Globus pallidus (tissue), 1 donor: ENCODE measurements around the gene RHBDD1.
A peak's percentile ranks its signal among the peaks of the same experiment; 100 is the strongest.
"Not testable (repeated sequence)": the region's sequence is repeated elsewhere in the genome, so short reads cannot be mapped to it uniquely, and the experiment has no call there.

Source experiments
- DNase-seq: peaks from one replicate; pipeline ENCODE4 v3.0.0-alpha.2; 2015; ENCODE audit warnings: low spot score

RHBDD1 gene

DNA sequence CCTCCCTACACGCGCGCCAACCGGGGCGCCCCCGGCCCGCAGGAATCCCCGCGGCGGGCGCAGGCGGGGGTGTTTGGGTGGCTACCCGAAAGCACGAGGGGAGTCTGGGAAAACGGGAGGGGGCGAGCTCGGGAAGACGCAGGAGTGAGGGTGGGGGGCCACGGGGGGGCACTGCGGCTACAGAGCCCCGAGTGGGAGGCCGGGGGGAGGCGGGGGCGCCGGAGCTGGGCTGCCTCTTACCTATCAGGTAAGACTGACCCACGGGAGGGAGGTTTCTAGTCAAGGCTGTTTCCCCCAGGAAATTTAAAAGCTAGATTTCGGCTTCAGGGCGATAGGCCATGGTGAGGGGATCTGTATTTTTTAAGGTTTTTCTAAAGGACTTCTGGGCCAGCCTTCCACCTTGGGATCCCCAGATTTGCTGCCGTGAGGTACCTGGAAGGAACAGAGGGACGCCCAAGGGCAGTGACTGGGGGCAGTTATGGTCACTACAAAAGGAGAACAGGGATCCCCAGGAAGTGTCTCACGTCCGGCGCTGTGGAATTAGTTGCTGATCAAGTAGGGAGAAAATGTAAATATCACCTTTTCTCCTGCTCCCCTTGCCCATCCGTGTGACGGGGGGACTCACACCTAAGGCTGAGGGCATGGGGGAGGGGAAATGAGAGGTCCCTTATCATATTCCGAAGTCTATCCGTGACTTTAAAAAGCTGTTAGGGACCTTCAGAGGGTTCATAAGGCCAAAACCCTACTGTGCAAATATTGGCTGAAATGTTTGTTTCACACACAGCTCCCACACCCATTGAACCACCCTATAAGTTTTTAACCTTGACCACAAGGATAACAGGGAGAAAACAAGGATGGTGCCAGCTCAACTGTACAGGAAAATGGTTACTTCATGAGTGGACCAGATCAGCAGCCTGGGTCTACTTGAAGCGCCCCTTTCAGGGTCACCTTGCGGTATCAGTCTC lies 35.6 kb upstream of the RHBDD1 start:
- peak; percentile 29 for DNase-seq

GRCh38 chr2:226800941-226801784 lies 34.7 kb upstream of the RHBDD1 start:
- peak; percentile 91 for DNase-seq

- DNase-seq = peak; percentile 73
Measured at GRCh38 chr2:226802573-226802972, 33.3 kb upstream of the RHBDD1 start.

DNA sequence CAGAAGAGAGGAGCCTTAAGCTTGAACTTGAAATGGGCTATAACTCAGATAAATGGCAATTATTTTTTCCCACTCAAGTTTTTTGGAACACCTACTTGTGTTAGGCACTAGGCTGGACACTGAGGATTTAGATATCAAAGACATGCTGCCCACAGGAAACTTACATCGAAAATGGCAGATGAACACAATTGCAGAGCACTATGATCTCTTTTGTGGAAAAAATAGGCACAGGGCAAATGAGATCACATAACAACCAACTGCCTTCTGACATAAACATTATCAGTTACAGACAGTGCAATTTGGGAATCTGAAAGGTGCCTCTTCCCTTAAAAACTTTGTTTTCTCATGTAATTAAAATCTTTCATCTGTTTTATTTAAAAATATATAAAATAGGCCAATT lies 32.4 kb upstream of the RHBDD1 start:
- no peak for DNase-seq

- DNase-seq = peak; percentile 58
Measured at GRCh38 chr2:226813148-226813701, 22.6 kb upstream of the RHBDD1 start.

DNA sequence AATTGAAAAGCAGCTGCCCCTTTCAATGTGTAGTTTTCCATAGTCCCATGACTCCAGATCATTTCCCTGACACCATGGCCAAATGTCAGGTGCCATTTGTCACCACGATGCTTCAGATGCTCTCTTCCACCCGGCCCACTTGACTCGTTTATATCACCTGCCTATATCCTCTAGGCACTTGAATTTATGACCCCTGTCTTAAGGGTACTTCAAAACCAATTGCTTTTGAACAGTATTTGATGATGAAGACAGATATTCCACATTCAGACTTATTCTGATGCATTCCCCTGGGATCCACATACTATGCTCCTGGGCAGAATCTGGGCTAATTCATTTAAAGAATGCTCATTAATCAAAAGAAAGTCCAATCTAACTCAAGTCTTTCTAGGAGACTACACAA lies 16.9 kb upstream of the RHBDD1 start:
- no peak for DNase-seq

GRCh38 chr2:226825056-226825455 lies 10.8 kb upstream of the RHBDD1 start:
- DNase-seq = no peak

GRCh38 chr2:226828191-226828590 lies 7.7 kb upstream of the RHBDD1 start:
- DNase-seq = no peak

DNA sequence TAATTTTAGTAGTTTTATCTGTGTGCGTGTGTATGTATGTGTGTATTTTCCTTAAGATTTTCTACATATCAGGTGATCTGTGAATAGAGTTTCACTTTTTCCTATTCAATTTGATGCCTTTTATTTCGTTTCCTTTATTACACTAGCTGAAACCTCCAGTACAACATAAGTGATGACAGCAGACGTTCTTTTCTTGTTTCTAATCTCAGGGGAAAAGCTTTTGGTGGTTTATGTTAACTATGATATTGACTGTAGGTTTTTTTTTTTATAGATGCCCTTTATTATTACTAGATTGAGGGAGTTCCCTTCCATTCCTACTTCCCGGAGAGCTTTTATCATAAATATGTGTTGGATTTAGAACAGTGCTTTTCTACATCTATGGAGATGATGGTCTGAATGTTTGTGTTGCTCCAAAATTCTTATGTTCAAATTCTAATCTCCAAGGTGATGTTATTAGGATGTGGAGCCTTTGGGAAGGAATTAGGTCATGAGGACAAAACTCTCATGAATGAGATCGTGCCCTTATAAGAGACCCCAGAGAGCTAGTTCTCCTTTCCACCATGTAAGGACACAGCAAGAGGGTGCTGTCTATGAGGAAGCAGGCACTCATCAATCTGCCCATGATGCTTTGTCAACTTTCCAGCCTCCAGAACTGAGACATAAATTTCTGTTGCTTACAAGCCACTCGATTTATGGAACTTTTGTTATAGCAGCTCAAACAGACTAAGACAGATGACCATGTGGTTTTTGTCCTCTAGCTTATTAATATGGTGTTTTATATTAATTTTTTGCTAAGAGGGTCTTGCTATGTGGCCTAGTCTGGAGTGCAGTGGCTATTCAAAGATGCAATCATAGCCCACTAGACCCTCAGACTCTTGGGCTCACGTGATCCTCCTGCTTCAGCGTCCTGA lies 5.9 kb upstream of the RHBDD1 start:
- no peak for DNase-seq

DNA sequence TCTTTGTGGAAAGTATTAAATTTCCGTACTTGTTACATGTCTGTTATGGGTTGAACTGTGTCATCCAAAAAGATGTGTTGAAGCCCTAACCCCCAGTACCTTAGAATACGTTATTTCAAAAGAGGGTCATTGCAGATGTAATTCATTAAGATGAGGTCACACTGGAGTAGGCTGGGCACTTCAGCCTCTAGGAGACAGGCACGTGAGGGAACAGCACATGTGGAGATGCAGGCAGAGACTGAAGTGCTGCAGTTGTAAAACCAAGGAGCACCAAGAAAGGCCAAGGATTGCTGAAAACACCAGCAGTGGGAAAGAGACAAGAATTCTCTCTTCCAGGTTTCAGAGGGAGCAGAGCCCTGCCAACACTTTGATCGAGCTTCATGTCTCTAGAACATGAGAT lies 4.6 kb upstream of the RHBDD1 start:
- no peak for DNase-seq

- DNase-seq = no peak
Measured at GRCh38 chr2:226832061-226832460, 3.8 kb upstream of the RHBDD1 start.

- DNase-seq = not testable (repeated sequence)
Measured at GRCh38 chr2:226834880-226835279, 974 bp upstream of the RHBDD1 start.

- no peak for DNase-seq
Measured at GRCh38 chr2:226835420-226835795, 446 bp upstream of the RHBDD1 start.

DNA sequence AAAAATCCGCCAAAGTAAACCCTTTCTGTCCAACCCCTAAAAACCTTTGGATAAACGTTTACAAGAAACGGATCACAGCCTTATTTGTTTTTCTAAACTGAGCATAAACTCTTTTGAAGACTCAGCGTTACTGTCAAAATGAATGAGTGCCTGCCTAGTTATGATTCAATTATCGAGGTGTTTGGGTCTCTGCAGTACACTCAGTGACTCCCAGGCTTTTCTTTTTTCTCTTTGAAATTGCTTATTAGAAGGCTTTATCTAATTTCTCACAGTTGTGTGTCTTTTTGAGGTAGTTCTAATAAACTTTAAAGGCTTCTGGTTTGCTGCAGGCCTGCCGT lies 663 bp downstream of the RHBDD1 start:
- DNase-seq = no peak

GRCh38 chr2:226837334-226837733 lies 1.5 kb downstream of the RHBDD1 start:
- no peak for DNase-seq

GRCh38 chr2:226837787-226838603 lies 2.1 kb downstream of the RHBDD1 start:
- DNase-seq = no peak

GRCh38 chr2:226838722-226839121 lies 2.9 kb downstream of the RHBDD1 start:
- DNase-seq = no peak

- DNase-seq = no peak
Measured at GRCh38 chr2:226839161-226839560, 3.3 kb downstream of the RHBDD1 start.

DNA sequence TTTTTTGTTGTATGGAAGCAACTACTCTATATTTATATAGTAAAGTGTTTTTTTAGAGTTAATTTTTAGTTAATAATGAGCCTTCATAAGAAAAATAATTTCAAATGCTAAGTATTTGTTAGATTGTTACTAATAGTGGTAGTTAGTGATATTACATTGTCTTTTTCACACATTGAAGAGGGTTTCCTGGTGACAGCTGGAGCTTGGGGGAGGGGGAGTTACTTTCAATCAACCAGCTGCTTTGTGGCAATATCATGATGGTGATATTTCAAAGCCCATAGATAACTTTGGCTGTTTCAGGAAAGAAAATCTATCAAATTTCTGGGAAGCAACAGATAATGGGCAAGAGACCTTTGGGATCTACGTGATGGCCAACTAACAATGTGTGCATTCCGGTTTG lies 4.1 kb downstream of the RHBDD1 start:
- DNase-seq = no peak

DNA sequence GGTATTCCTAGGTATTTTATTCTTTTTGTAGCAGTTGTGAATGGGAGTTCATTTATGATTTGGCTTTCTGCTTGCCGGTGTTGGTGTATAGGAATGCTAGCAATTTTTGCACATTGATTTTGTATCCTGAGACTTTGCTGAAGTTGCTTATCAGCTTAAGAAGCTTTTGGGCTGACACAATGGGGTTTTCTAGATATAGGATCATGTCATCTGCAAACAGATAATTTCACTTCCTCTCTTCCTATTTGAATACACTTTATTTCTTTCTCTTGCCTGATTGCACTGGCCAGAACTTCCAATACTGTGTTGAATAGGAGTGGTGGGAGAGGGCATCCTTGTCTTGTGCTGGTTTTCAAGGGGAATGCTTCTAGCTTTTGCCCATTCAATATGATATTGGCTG lies 7.1 kb downstream of the RHBDD1 start:
- not testable (repeated sequence) for DNase-seq
